ENCODE measurements around the gene GNA12. TPM values are rescaled to one million over a fixed set of nuclear protein-coding genes. Genes with fewer than 3 reads are reported as not detected.

GNA12 gene
- total RNA-seq, 2 experiments from 2014 or later = 16.3 to 17.4 TPM

- DNase-seq = no peak
- H3K4me1 Mint-ChIP-seq = peaks cover 11% of the 10 kb centered on the region
- H3K4me3 Mint-ChIP-seq = no peak overlapping the region
- H3K36me3 Mint-ChIP-seq (ENCODE audit: low read depth) = no peaks in the 10 kb centered on the region
- CTCF ChIA-PET = interaction anchor here (1.5 kb wide), 1 partner anchor 116 kb away, joined by 4 read pairs; no protein-coding TSS in a partner anchor
- POLR2A ChIA-PET = no interaction called here
- no peak overlapping the region for H3K27ac Mint-ChIP-seq
- no peaks in the 10 kb centered on the region for H3K27me3 Mint-ChIP-seq
- H3K9me3 Mint-ChIP-seq = no peaks in the 10 kb centered on the region
Observed at GRCh38 chr7:2825559-2826227, 18.4 kb downstream of the GNA12 start.

GRCh38 chr7:2824678-2825461, 19.2 kb downstream of the GNA12 start:
- no peaks in the 10 kb centered on the region for H3K36me3 Mint-ChIP-seq (ENCODE audit: low read depth)
- no peak overlapping the region for H3K27ac Mint-ChIP-seq
- no peaks in the 10 kb centered on the region for H3K9me3 Mint-ChIP-seq
- H3K4me1 Mint-ChIP-seq = peaks cover 14% of the 10 kb centered on the region
- no peak overlapping the region for H3K4me3 Mint-ChIP-seq
- CTCF ChIA-PET = interaction anchor here (1.5 kb wide), 1 partner anchor 115 kb away, joined by 4 read pairs; no protein-coding TSS in a partner anchor
- POLR2A ChIA-PET = no interaction called here
- no peak for DNase-seq
- H3K27me3 Mint-ChIP-seq = no peaks in the 10 kb centered on the region

- DNase-seq = no peak
- no peaks in the 10 kb centered on the region for H3K9me3 Mint-ChIP-seq
- POLR2A ChIA-PET = no interaction called here
- peaks cover 17% of the 10 kb centered on the region for H3K4me1 Mint-ChIP-seq
- no peak overlapping the region for H3K27ac Mint-ChIP-seq
- no peaks in the 10 kb centered on the region for H3K27me3 Mint-ChIP-seq
- no peak overlapping the region for H3K4me3 Mint-ChIP-seq
- H3K36me3 Mint-ChIP-seq (ENCODE audit: low read depth) = no peaks in the 10 kb centered on the region
- CTCF ChIA-PET = interaction anchor here (1.5 kb wide), 1 partner anchor 114 kb away, joined by 4 read pairs; no protein-coding TSS in a partner anchor
Observed at GRCh38 chr7:2824026-2824677, 20.0 kb downstream of the GNA12 start.

GRCh38 chr7:2823130-2823529, 21.0 kb downstream of the GNA12 start:
- H3K27ac Mint-ChIP-seq = no peak overlapping the region
- no peaks in the 10 kb centered on the region for H3K27me3 Mint-ChIP-seq
- POLR2A ChIA-PET = no interaction called here
- CTCF ChIA-PET = no interaction called here
- H3K36me3 Mint-ChIP-seq (ENCODE audit: low read depth) = no peaks in the 10 kb centered on the region
- no peak overlapping the region for H3K4me3 Mint-ChIP-seq
- H3K9me3 Mint-ChIP-seq = no peaks in the 10 kb centered on the region
- peaks cover 18% of the 10 kb centered on the region for H3K4me1 Mint-ChIP-seq
- DNase-seq = no peak

GRCh38 chr7:2821842-2822507, 22.1 kb downstream of the GNA12 start:
- H3K9me3 Mint-ChIP-seq = no peaks in the 10 kb centered on the region
- H3K4me3 Mint-ChIP-seq = no peak overlapping the region
- H3K27ac Mint-ChIP-seq = no peak overlapping the region
- H3K4me1 Mint-ChIP-seq = peaks cover 18% of the 10 kb centered on the region
- ChIA-PET CTCF (no interaction called here), POLR2A (no interaction called here)
- no peaks in the 10 kb centered on the region for H3K27me3 Mint-ChIP-seq
- no peaks in the 10 kb centered on the region for H3K36me3 Mint-ChIP-seq (ENCODE audit: low read depth)
- no peak for DNase-seq

- Mint-ChIP-seq H3K36me3 (ENCODE audit: low read depth) (no peaks in the 10 kb centered on the region), H3K4me1 (peaks cover 18% of the 10 kb centered on the region), H3K4me3 (no peak overlapping the region), H3K9me3 (no peaks in the 10 kb centered on the region), H3K27me3 (no peaks in the 10 kb centered on the region), H3K27ac (no peak overlapping the region)
- ChIA-PET CTCF (no interaction called here), POLR2A (no interaction called here)
- no peak for DNase-seq
Observed at GRCh38 chr7:2821161-2821841, 22.8 kb downstream of the GNA12 start.

GRCh38 chr7:2820508-2820934, 23.6 kb downstream of the GNA12 start:
- POLR2A ChIA-PET = interaction anchor here (0.6 kb wide), 1 partner anchor 219 kb away, joined by 3 read pairs; no protein-coding TSS in a partner anchor
- no peak overlapping the region for H3K4me3 Mint-ChIP-seq
- no peak for DNase-seq
- H3K36me3 Mint-ChIP-seq (ENCODE audit: low read depth) = no peaks in the 10 kb centered on the region
- CTCF ChIA-PET = no interaction called here
- no peak overlapping the region for H3K27ac Mint-ChIP-seq
- H3K4me1 Mint-ChIP-seq = peaks cover 18% of the 10 kb centered on the region
- H3K9me3 Mint-ChIP-seq = no peaks in the 10 kb centered on the region
- H3K27me3 Mint-ChIP-seq = no peaks in the 10 kb centered on the region

- DNase-seq = no peak
- Mint-ChIP-seq H3K27ac (no peak overlapping the region), H3K4me1 (peaks cover 18% of the 10 kb centered on the region), H3K27me3 (no peaks in the 10 kb centered on the region), H3K9me3 (no peaks in the 10 kb centered on the region), H3K4me3 (no peak overlapping the region), H3K36me3 (ENCODE audit: low read depth) (no peaks in the 10 kb centered on the region)
- POLR2A ChIA-PET = interaction anchor here (0.6 kb wide), 1 partner anchor 220 kb away, joined by 3 read pairs; no protein-coding TSS in a partner anchor
- CTCF ChIA-PET = no interaction called here
Observed at GRCh38 chr7:2819954-2820397, 24.1 kb downstream of the GNA12 start.

GRCh38 chr7:2819161-2819953, 24.8 kb downstream of the GNA12 start:
- Mint-ChIP-seq H3K27me3 (no peaks in the 10 kb centered on the region), H3K9me3 (no peaks in the 10 kb centered on the region), H3K27ac (no peak overlapping the region), H3K4me3 (no peak overlapping the region), H3K4me1 (peaks cover 16% of the 10 kb centered on the region), H3K36me3 (ENCODE audit: low read depth) (no peaks in the 10 kb centered on the region)
- CTCF ChIA-PET = no interaction called here
- POLR2A ChIA-PET = no interaction called here
- no peak for DNase-seq

- Mint-ChIP-seq H3K27ac (no peak overlapping the region), H3K4me1 (peaks cover 14% of the 10 kb centered on the region), H3K9me3 (no peaks in the 10 kb centered on the region), H3K36me3 (ENCODE audit: low read depth) (no peaks in the 10 kb centered on the region), H3K4me3 (no peak overlapping the region), H3K27me3 (no peaks in the 10 kb centered on the region)
- no peak for DNase-seq
- ChIA-PET POLR2A (no interaction called here), CTCF (no interaction called here)
Observed at GRCh38 chr7:2818653-2819052, 25.5 kb downstream of the GNA12 start.

- DNase-seq = no peak
- peaks cover 14% of the 10 kb centered on the region for H3K4me1 Mint-ChIP-seq
- no peaks in the 10 kb centered on the region for H3K9me3 Mint-ChIP-seq
- ChIA-PET POLR2A (no interaction called here), CTCF (no interaction called here)
- no peaks in the 10 kb centered on the region for H3K27me3 Mint-ChIP-seq
- no peaks in the 10 kb centered on the region for H3K36me3 Mint-ChIP-seq (ENCODE audit: low read depth)
- H3K4me3 Mint-ChIP-seq = no peak overlapping the region
- H3K27ac Mint-ChIP-seq = no peak overlapping the region
Observed at GRCh38 chr7:2818121-2818520, 26.0 kb downstream of the GNA12 start.

GRCh38 chr7:2817456-2817855, 26.7 kb downstream of the GNA12 start:
- CTCF ChIA-PET = no interaction called here
- Mint-ChIP-seq H3K9me3 (no peaks in the 10 kb centered on the region), H3K4me3 (no peak overlapping the region), H3K27ac (no peak overlapping the region), H3K4me1 (peaks cover 14% of the 10 kb centered on the region), H3K36me3 (ENCODE audit: low read depth) (no peaks in the 10 kb centered on the region), H3K27me3 (no peaks in the 10 kb centered on the region)
- no peak for DNase-seq
- POLR2A ChIA-PET = no interaction called here

All from activated CD4-positive, alpha-beta memory T cell treated with anti-CD3 and anti-CD28 coated beads, Interleukin-2, amount 10 ng/mL, durations not matched to agents 7 days and 5 days (primary cell).